HG02642 (cell line): ENCODE data around the gene C16orf87.

Source experiments
- ATAC-seq: cut with Tn5 transposase; IDR thresholded peaks from one replicate; pipeline ENCODE4 v1.9.1; 2021; ENCODE audit warnings: mild to moderate bottlenecking; ENCODE audit not compliant: unreplicated experiment, poor library complexity

C16orf87 gene

GRCh38 chr16:46763147-46763546, 67.8 kb downstream of the C16orf87 start:
- no peak for ATAC-seq

DNA sequence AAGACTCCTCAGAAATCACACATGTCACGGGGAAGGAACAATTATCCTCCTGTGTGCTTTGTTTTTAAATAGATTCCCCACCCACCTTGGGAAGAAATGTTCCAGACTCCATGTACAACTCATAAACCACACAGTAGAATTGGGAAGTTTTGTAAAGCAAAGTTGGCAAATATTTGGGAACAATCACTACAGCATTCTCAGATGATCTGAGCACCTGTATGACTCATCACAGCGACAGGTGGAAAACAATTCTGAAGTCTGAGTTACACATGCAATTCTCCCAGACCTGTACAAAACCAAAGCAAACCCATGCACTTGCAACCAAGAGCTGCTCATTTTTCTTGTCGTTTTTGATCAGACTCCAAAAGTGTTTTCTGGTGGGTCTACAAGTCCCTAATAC, 68.4 kb downstream of the C16orf87 start:
- ATAC-seq, result no peak

DNA sequence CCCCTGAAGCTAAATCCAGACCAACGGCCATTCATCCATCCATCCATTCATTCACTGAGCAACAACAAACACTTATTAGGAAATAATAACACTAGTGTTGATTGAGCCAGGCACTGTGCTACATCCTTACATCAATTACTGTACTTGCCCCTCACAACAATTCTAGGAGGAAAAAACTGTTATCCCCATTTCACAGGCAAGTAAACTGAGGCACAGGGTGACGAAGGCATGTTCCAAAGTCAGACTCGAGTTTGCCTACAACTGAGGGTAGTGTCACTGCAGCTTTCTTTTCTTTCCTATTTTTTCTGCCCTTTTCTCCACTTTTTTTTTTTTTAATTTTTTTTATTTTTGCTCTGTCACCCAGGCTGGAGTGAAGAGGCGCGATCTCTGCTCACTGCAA, 71.7 kb downstream of the C16orf87 start:
- ATAC-seq, result no peak

DNA sequence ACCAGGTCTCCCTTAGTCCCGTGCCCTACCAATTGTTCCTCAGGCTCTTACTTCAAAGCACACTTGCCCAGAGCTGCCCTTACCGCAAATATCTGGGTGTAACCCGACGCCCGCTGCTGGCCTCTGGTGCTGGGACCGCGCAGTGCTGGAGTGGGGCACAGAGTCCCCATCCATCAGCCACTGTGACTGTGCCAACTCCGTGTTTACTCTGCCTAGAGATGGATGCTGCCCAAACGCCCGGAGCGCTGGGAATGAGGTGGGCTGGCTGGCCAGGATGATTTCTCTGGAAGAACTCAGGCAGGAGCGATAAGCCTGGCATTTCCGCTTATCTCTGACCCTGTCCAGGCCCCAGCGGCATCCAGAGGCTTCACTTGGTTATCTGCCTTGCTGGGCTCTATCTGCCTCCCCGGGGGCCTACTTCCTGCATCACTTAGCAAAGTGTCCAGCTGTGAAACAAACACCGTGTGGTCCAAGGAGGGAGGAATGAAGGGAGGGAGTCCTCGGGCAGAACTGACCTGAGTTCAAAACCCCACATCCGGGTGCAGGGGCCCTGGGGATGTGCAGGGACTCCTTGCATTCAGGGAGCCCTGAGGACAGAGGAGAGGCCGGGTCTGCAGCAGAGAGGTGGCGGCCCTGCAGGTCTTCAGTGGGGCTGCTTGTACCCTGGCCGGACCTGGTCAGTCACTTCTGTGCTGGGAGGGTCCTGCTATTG, 73.5 kb downstream of the C16orf87 start:
- no peak for ATAC-seq

DNA sequence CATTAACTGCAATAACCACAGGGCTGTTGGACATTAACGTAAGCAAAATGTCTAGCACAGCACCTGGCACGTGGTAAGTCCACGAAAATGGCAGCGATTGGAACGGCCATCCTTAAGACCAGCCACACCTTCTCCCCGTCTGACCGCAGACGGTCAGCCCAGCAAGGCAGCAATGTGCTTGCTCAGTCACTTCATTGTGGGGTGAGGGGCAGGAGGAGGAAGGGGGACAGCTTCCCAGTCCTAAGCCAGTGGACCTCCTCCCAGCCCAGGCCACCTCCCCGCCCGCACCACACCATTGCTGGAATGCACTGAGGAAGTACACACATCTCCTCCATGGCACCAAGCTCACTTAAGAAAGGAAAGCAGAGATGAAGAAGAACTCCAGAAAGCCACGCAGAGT, 74.2 kb downstream of the C16orf87 start:
- ATAC-seq, result no peak

DNA sequence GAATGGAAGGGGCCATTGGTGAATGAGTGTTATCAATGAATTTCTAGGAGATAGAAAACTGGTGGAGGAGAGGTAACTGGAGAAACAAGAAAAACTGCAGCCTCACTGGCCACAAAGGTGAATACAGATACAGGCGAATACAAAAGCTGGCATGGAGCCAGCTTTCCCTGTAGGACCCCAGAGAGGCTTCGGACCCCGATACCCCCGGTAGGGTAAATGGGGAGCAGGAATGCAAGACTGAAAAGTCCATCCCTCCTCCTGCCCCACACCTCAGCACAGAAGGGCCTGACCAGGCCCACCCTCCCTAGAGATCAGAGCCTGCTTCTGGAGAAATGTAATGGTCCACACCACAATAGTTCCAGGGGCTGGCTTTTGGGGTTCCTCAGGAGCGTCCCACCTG, 78.0 kb downstream of the C16orf87 start:
- no peak for ATAC-seq

DNA sequence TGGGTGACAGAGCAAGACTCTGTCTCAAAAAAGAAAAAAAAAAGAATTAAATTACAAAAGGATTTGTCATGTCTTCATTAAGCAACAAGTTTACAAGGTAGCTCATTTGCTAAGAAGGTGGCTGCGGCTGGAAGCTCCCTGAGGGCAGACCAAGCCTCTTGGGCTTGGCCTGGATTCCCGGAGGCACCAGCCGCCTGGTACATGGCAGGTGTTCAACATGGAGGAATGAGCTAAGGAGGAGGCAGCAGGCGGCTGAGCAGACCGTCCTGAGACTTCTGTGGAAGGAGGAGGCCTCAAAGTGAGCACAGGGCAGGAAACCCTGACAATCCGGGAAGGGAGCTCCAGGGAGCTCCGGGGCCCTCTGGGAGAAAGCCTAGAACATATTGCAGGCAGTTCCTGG, 79.6 kb downstream of the C16orf87 start:
- ATAC-seq, result no peak

- peak; percentile 69 for ATAC-seq
These were observed 81.9 kb downstream of the C16orf87 start for GRCh38 chr16:46748775-46749705.

DNA sequence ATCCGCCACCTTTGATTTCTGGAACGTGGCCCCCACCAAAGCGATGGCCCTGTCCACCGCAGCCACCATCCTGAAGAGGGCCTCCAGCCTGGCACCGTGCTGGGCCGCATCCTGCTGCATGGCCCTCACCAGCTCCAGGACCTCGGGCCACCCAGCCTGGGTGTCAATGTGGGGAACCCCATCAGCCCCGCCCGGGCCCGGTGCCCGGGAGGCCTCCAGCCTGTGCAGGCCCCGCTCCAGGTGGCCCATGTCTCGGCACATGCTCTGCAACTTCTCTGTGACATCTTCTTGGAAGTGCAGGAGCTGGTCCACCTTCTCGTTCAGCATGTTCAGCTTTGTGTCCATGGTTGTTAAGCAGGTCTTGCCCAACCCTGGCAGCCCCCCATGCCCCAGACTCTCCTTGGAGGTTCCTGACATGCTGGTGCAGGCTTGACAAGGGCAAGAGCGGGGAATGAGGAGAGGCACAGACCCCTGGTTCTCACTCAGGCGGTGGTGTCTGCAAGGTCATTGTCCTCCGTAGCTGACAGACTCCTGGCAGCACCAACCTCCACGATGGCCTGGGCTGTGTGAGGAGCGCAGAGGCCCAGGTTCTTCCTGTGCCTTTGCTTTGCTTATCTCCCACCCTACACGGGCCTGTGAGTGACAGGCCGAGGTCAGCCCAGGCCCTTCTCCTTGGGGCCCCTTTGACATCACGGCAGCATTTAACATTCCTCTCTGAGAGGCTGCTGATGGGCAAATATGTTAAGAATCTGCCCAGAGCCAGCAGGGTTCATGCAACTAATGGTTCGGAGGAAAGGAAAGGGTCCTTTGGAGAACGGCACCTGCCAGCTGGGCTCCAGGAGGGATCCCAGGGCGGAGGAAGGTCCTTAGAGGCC, 83.0 kb downstream of the C16orf87 start, which contains the start of gene MYLK3:
MYLK3 (minus strand) TSS at position 568 of the 875 bp plus-strand sequence; CDS start at position 417, 151 bp downstream.
- ATAC-seq, result no peak

- ATAC-seq, result no peak
These were observed 83.9 kb downstream of the C16orf87 start for GRCh38 chr16:46746821-46747776.
